Common myeloid progenitor, CD34-positive (primary cell): ENCODE data around the gene CRYZ.

Experiments used
- CTCF ChIA-PET: fragments of 350-600 bp; sonication (Branson Sonifier 250); formaldehyde crosslinking; loops from one replicate; lab custom pipeline; 2021; ENCODE audit warnings: antibody characterized with exemption; lab: Charles Lee
- POLR2A ChIA-PET: fragments of 350-600 bp; sonication (Branson Sonifier 250); formaldehyde crosslinking; loops from one replicate; lab custom pipeline; 2021; ENCODE audit warnings: antibody characterized with exemption; lab: Charles Lee
- DNase-seq, 3 donors: peaks; one replicate each; pipeline versions ENCODE4 v3.0.0 to v3.0.0-alpha.2; 2013
- H3K27ac ChIP-seq, 2 experiments: 1 replicate in 1 of 2; 2 replicates in 1 of 2; pipeline ENCODE4 v1.7.0; 2013; ENCODE audit warnings: inconsistent platforms in 2 of 2, low read length in 2 of 2, mild to moderate bottlenecking in 2 of 2, low read depth in 1 of 2, moderate library complexity in 1 of 2; ENCODE audit not compliant: severe bottlenecking in 2 of 2, insufficient read depth in 1 of 2, poor library complexity in 1 of 2
- H3K27me3 ChIP-seq, 5 experiments: replicated peaks in 2 of 5; 1 replicate in 3 of 5; 2 replicates in 2 of 5; pipeline versions ENCODE4 v1.6.1 to v1.7.0; 2013; ENCODE audit warnings: low read length in 4 of 5, mild to moderate bottlenecking in 2 of 5, moderate library complexity in 2 of 5, inconsistent platforms in 1 of 5; ENCODE audit not compliant: insufficient read depth in 5 of 5, control insufficient read depth in 4 of 5
- H3K36me3 ChIP-seq, 4 experiments: 1 replicate in 2 of 4; 2 replicates in 2 of 4; pipeline versions ENCODE4 v1.6.1 to v1.7.0; 2013; ENCODE audit warnings: low read length in 3 of 4, control low read depth in 1 of 4, mild to moderate bottlenecking in 1 of 4; ENCODE audit not compliant: control insufficient read depth in 4 of 4, insufficient read depth in 4 of 4
- H3K4me1 ChIP-seq, 4 experiments: 1 replicate in 3 of 4; 2 replicates in 1 of 4; pipeline versions ENCODE4 v1.6.1 to v1.7.1; 2013; ENCODE audit warnings: low read length in 3 of 4, mild to moderate bottlenecking in 3 of 4, control low read depth in 1 of 4, inconsistent platforms in 1 of 4, moderate library complexity in 1 of 4; ENCODE audit not compliant: control insufficient read depth in 4 of 4, insufficient read depth in 4 of 4; ENCODE audit errors: control extremely low read depth in 1 of 4
- H3K4me3 ChIP-seq, 7 experiments: 1 replicate in 4 of 7; 2 replicates in 3 of 7; pipeline versions ENCODE4 v1.5.1 to v1.7.0; 2013; ENCODE audit warnings: mild to moderate bottlenecking in 7 of 7, low read length in 6 of 7, moderate library complexity in 6 of 7, inconsistent platforms in 2 of 7, low read depth in 2 of 7, control low read depth in 1 of 7; ENCODE audit not compliant: insufficient read depth in 4 of 7, control insufficient read depth in 1 of 7; ENCODE audit errors: extremely low read depth in 1 of 7
- H3K9me3 ChIP-seq, 5 experiments: 1 replicate in 4 of 5; 2 replicates in 1 of 5; pipeline versions ENCODE4 v1.6.1 to v1.7.1; 2013; ENCODE audit warnings: low read length in 4 of 5, mild to moderate bottlenecking in 2 of 5, inconsistent platforms in 1 of 5, low read depth in 1 of 5, moderate library complexity in 1 of 5; ENCODE audit not compliant: control insufficient read depth in 4 of 5, insufficient read depth in 2 of 5; ENCODE audit errors: control extremely low read depth in 1 of 5
- WGBS: methylation state at CpG from one replicate; pipeline ENCODE4 v1.1.5; 2013; ENCODE audit not compliant: insufficient coverage; 5-methylcytosine and 5-hydroxymethylcytosine counted together

Gene CRYZ

GRCh38 chr1:74731399-74732052 lies 1.3 kb downstream of the CRYZ start:
- H3K4me1 ChIP-seq, result peaks cover 6 to 29% (median 17%) of the 10 kb centered on the region in 4 experiments
- peaks cover 0 to 7% (median 3%) of the 10 kb centered on the region in 4 experiments for H3K36me3 ChIP-seq
- WGBS, result 51% methylated on average over 4 of the region's 11 CpGs
- DNase-seq, result peak; percentile 2 to 18 (median 4)
- ChIA-PET CTCF (interaction anchor here (1.5 kb wide), 1 partner anchor 35 kb away, joined by 3 read pairs; no protein-coding TSS in a partner anchor), POLR2A (no interaction called here)
- peak overlapping the region in 2 of 7 experiments; percentile 7 to 58 for H3K4me3 ChIP-seq
- H3K27ac ChIP-seq, result no peak overlapping the region
- peaks cover 0 to 3% (median 0%) of the 10 kb centered on the region in 5 experiments for H3K9me3 ChIP-seq
- no peaks in the 10 kb centered on the region for H3K27me3 ChIP-seq

DNA sequence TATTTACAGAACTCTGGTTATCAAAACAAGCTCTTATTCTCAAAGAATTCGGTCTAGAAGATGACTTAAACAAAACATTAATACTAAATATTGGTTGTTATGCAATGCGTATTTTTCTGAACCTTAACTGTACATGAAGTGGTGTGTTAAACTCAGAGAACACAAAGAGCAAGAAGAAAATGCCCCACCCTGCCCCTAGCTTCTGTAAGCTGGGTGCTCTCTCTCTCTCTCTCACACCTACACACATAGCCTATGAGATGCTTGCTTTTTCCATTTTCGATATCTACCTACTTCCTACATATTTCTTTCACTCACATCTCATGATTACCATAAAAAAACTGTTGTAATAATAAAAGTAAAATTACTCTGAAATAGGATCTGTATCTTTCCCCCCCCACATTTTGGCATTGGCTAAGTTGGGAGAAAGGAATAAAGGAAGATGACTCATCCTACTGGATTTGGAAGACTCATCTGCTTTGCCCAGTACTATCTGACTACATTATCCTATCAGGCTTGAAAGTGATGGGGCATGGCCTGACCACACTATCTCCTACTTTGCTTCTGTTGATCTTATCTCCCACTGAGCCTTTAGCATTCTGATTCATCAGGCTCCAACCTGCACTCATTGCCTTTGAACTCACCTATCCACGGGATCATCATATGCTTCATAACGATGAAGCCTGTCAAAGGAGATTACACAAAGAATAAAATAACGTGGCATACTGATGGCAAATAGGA lies 2.9 kb downstream of the CRYZ start:
- POLR2A ChIA-PET, result no interaction called here
- Histone ChIP-seq H3K9me3 (peaks cover 0 to 10% (median 8%) of the 10 kb centered on the region in 5 experiments), H3K27ac (no peak overlapping the region), H3K4me3 (no peak overlapping the region), H3K36me3 (peaks cover 0 to 12% (median 3%) of the 10 kb centered on the region in 4 experiments), H3K4me1 (peaks cover 6 to 27% (median 17%) of the 10 kb centered on the region in 4 experiments), H3K27me3 (no peaks in the 10 kb centered on the region)
- no peak for DNase-seq
- whole genome bisulfite sequencing, result no CpG with 5 or more reads among the region's 6 CpGs
- CTCF ChIA-PET, result interaction anchor here (1.6 kb wide), 1 partner anchor 40 kb away, joined by 4 read pairs; no protein-coding TSS in a partner anchor

- Histone ChIP-seq H3K4me1 (peaks cover 2 to 16% (median 6%) of the 10 kb centered on the region in 4 experiments), H3K4me3 (no peak overlapping the region), H3K27ac (no peak overlapping the region), H3K36me3 (peaks cover 0 to 16% (median 4%) of the 10 kb centered on the region in 4 experiments), H3K9me3 (peaks cover 0 to 10% (median 8%) of the 10 kb centered on the region in 5 experiments), H3K27me3 (no peaks in the 10 kb centered on the region)
- no peak for DNase-seq
- CTCF ChIA-PET, result no interaction called here
- WGBS, result 89% methylated on average over 2 of the region's 3 CpGs
- POLR2A ChIA-PET, result interaction anchor here (0.7 kb wide), 1 partner anchor 564 kb away, joined by 3 read pairs; no protein-coding TSS in a partner anchor
These were observed 4.1 kb downstream of the CRYZ start for GRCh38 chr1:74728736-74729135.

- H3K4me3 ChIP-seq, result no peak overlapping the region
- H3K27ac ChIP-seq, result no peak overlapping the region
- CTCF ChIA-PET, result no interaction called here
- POLR2A ChIA-PET, result no interaction called here
- peaks cover 0 to under 1% (median 0%) of the 10 kb centered on the region in 4 experiments for H3K4me1 ChIP-seq
- H3K27me3 ChIP-seq, result no peaks in the 10 kb centered on the region
- WGBS, result 100% methylated on average over 1 of the region's 1 CpG
- H3K9me3 ChIP-seq, result peaks cover 0 to 10% (median 8%) of the 10 kb centered on the region in 5 experiments
- peaks cover 0 to 39% (median 15%) of the 10 kb centered on the region in 4 experiments for H3K36me3 ChIP-seq
- DNase-seq, result no peak
These were observed 6.8 kb downstream of the CRYZ start for GRCh38 chr1:74726063-74726462.

DNA sequence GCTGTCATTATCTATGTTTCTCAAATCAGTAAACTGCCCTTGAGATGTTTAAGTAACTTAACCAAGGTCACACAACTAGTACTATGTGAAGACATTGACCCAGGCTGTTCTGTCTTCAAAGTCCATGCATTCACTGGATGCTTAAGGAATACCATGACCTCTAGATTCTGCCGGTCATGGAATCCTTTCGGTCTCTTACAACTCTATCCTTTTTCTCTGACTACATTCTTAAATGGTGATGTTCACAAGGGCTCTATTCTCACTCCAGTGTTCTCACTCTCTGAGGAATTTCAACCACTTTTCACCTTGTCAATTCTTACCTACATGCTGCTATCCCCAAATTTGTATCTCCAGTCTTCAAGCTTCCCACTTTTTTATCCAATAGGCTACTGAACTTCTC lies 15.2 kb downstream of the CRYZ start:
- CTCF ChIA-PET, result no interaction called here
- 94% methylated on average over 2 of the region's 2 CpGs for WGBS
- H3K4me3 ChIP-seq, result no peak overlapping the region
- H3K36me3 ChIP-seq, result peaks cover 3 to 62% (median 12%) of the 10 kb centered on the region in 4 experiments
- no peak for DNase-seq
- H3K4me1 ChIP-seq, result no peaks in the 10 kb centered on the region
- H3K27ac ChIP-seq, result no peak overlapping the region
- no peaks in the 10 kb centered on the region for H3K9me3 ChIP-seq
- POLR2A ChIA-PET, result no interaction called here
- H3K27me3 ChIP-seq, result no peaks in the 10 kb centered on the region

DNA sequence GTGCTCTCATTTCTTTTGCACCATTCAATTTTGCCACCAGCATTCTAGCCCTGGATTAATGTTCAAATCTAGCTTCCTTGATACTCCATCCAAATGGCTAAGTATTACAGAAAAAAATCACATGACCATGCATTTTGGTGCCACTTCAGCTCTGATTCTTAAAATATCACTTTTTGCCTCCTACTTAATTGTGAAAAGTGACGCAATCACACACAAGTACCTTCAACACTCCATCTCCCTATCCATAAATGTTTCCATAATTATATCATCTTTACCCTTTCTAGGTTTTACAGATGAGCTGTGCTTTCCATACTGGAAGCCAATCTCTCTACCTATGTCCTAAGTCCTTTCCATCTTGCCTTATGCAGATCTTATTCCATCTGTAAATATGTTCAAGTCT lies 16.0 kb downstream of the CRYZ start:
- Histone ChIP-seq H3K9me3 (no peaks in the 10 kb centered on the region), H3K4me1 (no peaks in the 10 kb centered on the region), H3K27ac (no peak overlapping the region), H3K36me3 (peaks cover 3 to 55% (median 10%) of the 10 kb centered on the region in 4 experiments), H3K27me3 (no peaks in the 10 kb centered on the region), H3K4me3 (no peak overlapping the region)
- ChIA-PET POLR2A (no interaction called here), CTCF (no interaction called here)
- WGBS, result 100% methylated on average over 1 of the region's 1 CpG
- DNase-seq, result no peak

DNA sequence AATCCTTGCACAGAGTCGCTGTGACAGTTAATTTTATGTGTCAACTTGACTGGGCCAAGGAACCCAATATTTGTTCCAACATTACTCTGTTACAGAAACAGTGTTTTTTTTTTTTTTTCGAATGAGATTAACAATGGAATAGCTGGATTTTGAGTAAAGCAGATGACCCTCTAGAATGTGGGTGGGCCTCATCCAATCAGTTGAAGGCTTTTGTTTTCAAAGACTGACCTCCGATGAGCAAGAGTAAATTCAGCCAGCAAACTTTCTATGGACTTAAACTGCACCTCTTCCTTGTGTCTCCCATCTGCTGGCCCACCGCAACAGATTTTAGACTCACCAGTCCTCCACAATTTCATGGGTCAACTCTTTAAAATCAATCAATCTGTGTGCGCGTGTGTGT lies 17.0 kb downstream of the CRYZ start:
- ChIA-PET CTCF (no interaction called here), POLR2A (no interaction called here)
- Histone ChIP-seq H3K27me3 (no peaks in the 10 kb centered on the region), H3K36me3 (peaks cover 3 to 53% (median 15%) of the 10 kb centered on the region in 4 experiments), H3K4me1 (no peaks in the 10 kb centered on the region), H3K4me3 (no peak overlapping the region), H3K27ac (no peak overlapping the region), H3K9me3 (no peaks in the 10 kb centered on the region)
- no CpG with 5 or more reads among the region's 6 CpGs for WGBS
- DNase-seq, result no peak
